K562 (cell line): Measurements from ENCODE around the gene ZEB2. TPM values are rescaled to one million over a fixed set of nuclear protein-coding genes. Genes with fewer than 3 reads are reported as not detected.

Experiments used
- ATAC-seq: fragments of 200-7000 bp; cut with Tn5 transposase; 3 replicates; pipeline ENCODE4 v1.9.1; 2020; ENCODE audit warnings: moderate library complexity
- BruUV-seq: library from RNA; stranded (reverse); fragments of 400-500 nt; replicated peaks from 2 replicates; lab custom pipeline; 2021; lab: Mats Ljungman, UMichigan
- CTCF ChIA-PET: fragments of 300-600 bp; formaldehyde crosslinking; extraction: SDS; loops from one replicate; lab custom pipeline; 2021; ENCODE audit warnings: low intra/inter-chr PET ratio; lab: Yijun Ruan, JAX
- POLR2A ChIA-PET: fragments of 300-600, 350-650 bp; sonication (Branson Sonifier 250); formaldehyde crosslinking; extraction: SDS; loops from one replicate; lab custom pipeline; 2021; ENCODE audit warnings: antibody characterized with exemption, inconsistent platforms; lab: Yijun Ruan, JAX
- DNase-seq, 4 experiments: peaks; one replicate each; pipeline versions ENCODE4 v3.0.0 to v3.0.0-alpha.2; 2011 to 2018; ENCODE audit warnings: low spot score in 3 of 4, mixed read lengths in 3 of 4; ENCODE audit errors: extremely low read depth in 1 of 4
- FAIRE-seq: peaks from 2 replicates; lab custom pipeline; 2011; peaks lifted over from hg19 to GRCh38; lab: Jason Lieb, UNC
- H2AFZ ChIP-seq: 2 replicates; pipeline ENCODE4 v1.6.0; 2011; ENCODE audit warnings: low read depth, low read length, control low read depth, inconsistent platforms
- H3K27ac ChIP-seq: fragments of 200-600 bp; 3 replicates; pipeline ENCODE4 v1.8.0; 2011; ENCODE audit warnings: low read depth, mild to moderate bottlenecking, control low read depth, inconsistent platforms, low read length, moderate library complexity, mixed read lengths; ENCODE audit errors: extremely low read depth
- H3K27me3 ChIP-seq, 2 experiments: fragments of 300-600 bp in 1 of 2; 2 replicates in 1 of 2; 3 replicates in 1 of 2; pipeline versions ENCODE4 v1.6.0 to v1.8.0; 2011; ENCODE audit warnings: inconsistent platforms in 2 of 2, low read length in 2 of 2, mild to moderate bottlenecking in 1 of 2, mixed read lengths in 1 of 2, moderate library complexity in 1 of 2; ENCODE audit not compliant: control insufficient read depth in 2 of 2, insufficient read depth in 2 of 2
- H3K36me3 ChIP-seq: fragments of 300-600 bp; 3 replicates; pipeline ENCODE4 v1.8.0; 2011; ENCODE audit warnings: mild to moderate bottlenecking, low read length, inconsistent platforms; ENCODE audit not compliant: control insufficient read depth, insufficient read depth
- H3K4me1 ChIP-seq, 2 experiments: fragments of 200-600 bp in 1 of 2; replicated peaks in 1 of 2; 2 replicates in 1 of 2; 3 replicates in 1 of 2; pipeline versions ENCODE4 v1.5.1 to v1.8.0; 2011; ENCODE audit warnings: inconsistent platforms in 2 of 2, low read length in 2 of 2, mild to moderate bottlenecking in 1 of 2, mixed read lengths in 1 of 2, moderate library complexity in 1 of 2; ENCODE audit not compliant: control insufficient read depth in 2 of 2, insufficient read depth in 2 of 2
- H3K4me2 ChIP-seq: 2 replicates; pipeline ENCODE4 v1.6.1; 2011; ENCODE audit warnings: low read length, control low read depth, inconsistent platforms, mixed read lengths; ENCODE audit not compliant: insufficient read depth
- H3K4me3 ChIP-seq: fragments of 200-600 bp; sonication (generic), shearing (Covaris generic); 2 replicates; pipeline ENCODE4 v1.5.1; 2016; ENCODE audit warnings: control low read depth, inconsistent platforms
- H3K79me2 ChIP-seq: fragments of 200-600 bp; 3 replicates; pipeline ENCODE4 v1.8.0; 2011; ENCODE audit warnings: low read length, inconsistent platforms; ENCODE audit not compliant: control insufficient read depth, insufficient read depth
- H3K9ac ChIP-seq, 2 experiments: 2 replicates each; pipeline versions ENCODE4 v1.6.0 to v1.6.1; 2011; ENCODE audit warnings: low read depth in 2 of 2, low read length in 2 of 2, control low read depth in 1 of 2, inconsistent platforms in 1 of 2, mild to moderate bottlenecking in 1 of 2, mixed read lengths in 1 of 2; ENCODE audit not compliant: insufficient read depth in 1 of 2
- H3K9me1 ChIP-seq: one replicate; pipeline ENCODE4 v1.6.0; 2011; ENCODE audit warnings: inconsistent platforms, mild to moderate bottlenecking, low read length, moderate library complexity; ENCODE audit not compliant: control insufficient read depth, insufficient read depth
- H3K9me3 ChIP-seq: replicated peaks from 2 replicates; pipeline ENCODE4 v1.5.1; 2011; ENCODE audit warnings: low read depth, low read length, inconsistent platforms; ENCODE audit not compliant: control insufficient read depth, insufficient read depth
- H4K20me1 ChIP-seq: replicated peaks from 2 replicates; pipeline ENCODE4 v1.6.1; 2011; ENCODE audit warnings: low read length, inconsistent platforms, mixed read lengths; ENCODE audit not compliant: control insufficient read depth, insufficient read depth
- BCOR ChIP-seq: fragments of 450-650 bp; IDR thresholded peaks from 2 replicates; pipeline ENCODE4 v1.6.1; 2016
- NFE2 ChIP-seq: IDR thresholded peaks from 2 replicates; pipeline ENCODE4 v1.6.1; 2014; ENCODE audit warnings: antibody characterized with exemption, low read depth
- U2AF1 ChIP-seq: fragments of 200-400 bp; formaldehyde crosslinking; optimal IDR thresholded peaks from 2 replicates; pipeline ENCODE3; 2017; ENCODE audit warnings: mild to moderate bottlenecking, low read depth, low read length, moderate library complexity
- ZNF668 ChIP-seq: fragments of 250-450 bp; sonication (Bioruptor Pico); IDR thresholded peaks from 2 replicates; pipeline ENCODE4 v1.8.0; 2022; ENCODE audit warnings: mild to moderate bottlenecking, inconsistent platforms
- WGBS: fragments of 100-300 bp; shearing (Covaris generic); methylation state at CpG from one replicate; pipeline ENCODE4 v1.1.6; 2016; ENCODE audit warnings: low coverage, mixed read lengths; ENCODE audit not compliant: insufficient coverage; ENCODE audit errors: missing lambda C conversion rate; 5-methylcytosine and 5-hydroxymethylcytosine counted together
- in situ Hi-C: fragments of 300-500 bp; cut with MboI; formaldehyde crosslinking; loops from 4 replicates; pipeline ENCODE4 v1.15.0; 2018; ENCODE audit warnings: inconsistent platforms, mixed read lengths
- intact Hi-C: fragments of 100-400 bp; cut with micrococcal nuclease; formaldehyde crosslinking; loops from 2 replicates; pipeline ENCODE4 v1.14.2; 2022
- polyA plus RNA-seq, 8 experiments: library from polyadenylated mRNA; depleted of rRNA in 4 of 8; stranded (reverse) in 5 of 8; unstranded in 3 of 8; fragments of >200 nt; fragmentation: Nextera tagmentation in 2 of 8; fragmentation: Illumina TruSeq in 1 of 8; extraction: Ambion mirVana in 2 of 8; extraction: Trizol in 1 of 8; gene quantifications; 2 replicates each; pipeline versions ENCODE4 v1.2.1 to v1.2.3, GENCODE V29; 2011 to 2014; ENCODE audit warnings: inconsistent platforms in 1 of 8, missing spikeins in 1 of 8
- total RNA-seq, 7 experiments: library from RNA; depleted of rRNA in 6 of 7; stranded (reverse); fragments of >200 nt in 6 of 7; fragmentation: Illumina TruSeq in 2 of 7; extraction: Trizol in 2 of 7; gene quantifications; 2 replicates each; pipeline versions ENCODE4 v1.2.1 to v1.2.3, GENCODE V29; 2011 to 2021; ENCODE audit warnings: low replicate concordance in 1 of 7
- TF ChIP-seq, protein P1 (sequence below): fragments of 450-650 bp; IDR thresholded peaks from 2 replicates; pipeline ENCODE4 v1.6.1; 2018; ENCODE audit not compliant: partially characterized antibody
- TF ChIP-seq, protein P2 (sequence below): sonication (generic); IDR thresholded peaks from 2 replicates; pipeline ENCODE4 v1.6.1; 2016

Gene ZEB2
- total and polyA plus RNA-seq, 9 of the 15 experiments (the other 6 are each of a cell fraction or from before 2014, with no cell fraction given) = 15.1 to 113 (median 72.3) TPM

DNA sequence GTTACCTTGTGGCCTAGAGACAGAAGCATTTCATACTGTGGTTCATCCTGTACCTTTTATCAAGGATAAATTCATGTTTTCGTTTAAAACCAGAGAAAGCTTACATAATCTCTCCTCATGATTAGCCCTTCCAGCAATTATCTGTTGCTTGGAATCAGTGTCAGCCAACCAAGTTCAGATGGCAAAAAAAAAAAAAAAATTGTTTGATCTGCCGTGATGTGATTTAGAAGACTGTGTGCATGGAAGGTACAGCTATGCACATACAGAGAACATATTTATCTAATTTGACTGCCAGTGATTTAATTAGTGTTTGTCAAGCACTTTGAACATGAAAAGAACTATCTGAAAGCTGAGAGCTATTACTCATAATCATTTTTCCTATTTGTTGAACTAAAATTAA, 180.9 kb downstream of the ZEB2 start:
- Histone ChIP-seq H3K4me3 (no peak overlapping the region), H3K79me2 (no peaks in the 10 kb centered on the region), H3K4me2 (no peak overlapping the region), H3K27me3 (no peaks in the 10 kb centered on the region), H3K9me1 (no peaks in the 10 kb centered on the region), H3K9ac (no peak overlapping the region), H4K20me1 (no peaks in the 10 kb centered on the region), H3K9me3 (no peaks in the 10 kb centered on the region), H3K27ac (no peak overlapping the region), H3K36me3 (no peaks in the 10 kb centered on the region)
- ChIA-PET POLR2A (interaction anchor here (0.6 kb wide), 2 partner anchors 10 to 19 kb away, joined by 3 to 4 read pairs; no protein-coding TSS in a partner anchor), CTCF (no interaction called here)
- no TSS peak for BruUV-seq
- FAIRE-seq = no peak
- no peak for ATAC-seq
- intact Hi-C loops (no loop called here), in situ Hi-C loops (no loop called here)
- 62% methylated on average over 2 of the region's 2 CpGs for WGBS
- no peak for TF ChIP-seq ZNF668 (CRISPR knock-in tag)
- TF ChIP-seq NFE2 = peak; percentile 59; the same call in 1 of the 2 replicates
- TF ChIP-seq, all 486 proteins: peak for 1
- Histone ChIP-seq H2AFZ (no peak overlapping the region), H3K4me1 (no peaks in the 10 kb centered on the region)
- no peak for DNase-seq

DNA sequence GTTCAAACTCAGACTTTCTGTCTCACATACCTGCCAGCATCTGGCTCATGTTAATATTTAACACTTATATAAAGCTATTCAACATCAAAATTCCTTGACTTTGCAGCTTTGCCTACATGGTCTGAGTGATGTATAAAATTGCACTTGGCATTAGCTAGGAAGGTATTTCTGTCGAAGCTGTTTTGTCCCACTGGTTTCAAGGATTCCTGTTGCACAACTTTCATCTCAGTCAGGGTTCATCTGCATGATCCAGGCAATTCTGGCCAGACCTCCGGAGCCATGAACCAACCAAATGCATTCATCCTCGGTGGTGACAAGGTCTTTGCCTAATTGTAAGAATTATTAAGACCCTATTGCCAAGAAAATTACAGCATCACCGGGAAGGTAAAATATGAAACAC, 185.4 kb downstream of the ZEB2 start:
- ATAC-seq (no peak), DNase-seq (no peak), FAIRE-seq (no peak)
- H2AFZ ChIP-seq = peak overlapping the region; percentile 15; the same call in 1 of the 2 replicates
- peaks cover 8% of the 10 kb centered on the region; the same call in 2 of the 3 replicates for H3K36me3 ChIP-seq
- no peak overlapping the region for H3K4me3 ChIP-seq
- no peak overlapping the region for H3K9ac ChIP-seq
- TF ChIP-seq, protein P1, sequence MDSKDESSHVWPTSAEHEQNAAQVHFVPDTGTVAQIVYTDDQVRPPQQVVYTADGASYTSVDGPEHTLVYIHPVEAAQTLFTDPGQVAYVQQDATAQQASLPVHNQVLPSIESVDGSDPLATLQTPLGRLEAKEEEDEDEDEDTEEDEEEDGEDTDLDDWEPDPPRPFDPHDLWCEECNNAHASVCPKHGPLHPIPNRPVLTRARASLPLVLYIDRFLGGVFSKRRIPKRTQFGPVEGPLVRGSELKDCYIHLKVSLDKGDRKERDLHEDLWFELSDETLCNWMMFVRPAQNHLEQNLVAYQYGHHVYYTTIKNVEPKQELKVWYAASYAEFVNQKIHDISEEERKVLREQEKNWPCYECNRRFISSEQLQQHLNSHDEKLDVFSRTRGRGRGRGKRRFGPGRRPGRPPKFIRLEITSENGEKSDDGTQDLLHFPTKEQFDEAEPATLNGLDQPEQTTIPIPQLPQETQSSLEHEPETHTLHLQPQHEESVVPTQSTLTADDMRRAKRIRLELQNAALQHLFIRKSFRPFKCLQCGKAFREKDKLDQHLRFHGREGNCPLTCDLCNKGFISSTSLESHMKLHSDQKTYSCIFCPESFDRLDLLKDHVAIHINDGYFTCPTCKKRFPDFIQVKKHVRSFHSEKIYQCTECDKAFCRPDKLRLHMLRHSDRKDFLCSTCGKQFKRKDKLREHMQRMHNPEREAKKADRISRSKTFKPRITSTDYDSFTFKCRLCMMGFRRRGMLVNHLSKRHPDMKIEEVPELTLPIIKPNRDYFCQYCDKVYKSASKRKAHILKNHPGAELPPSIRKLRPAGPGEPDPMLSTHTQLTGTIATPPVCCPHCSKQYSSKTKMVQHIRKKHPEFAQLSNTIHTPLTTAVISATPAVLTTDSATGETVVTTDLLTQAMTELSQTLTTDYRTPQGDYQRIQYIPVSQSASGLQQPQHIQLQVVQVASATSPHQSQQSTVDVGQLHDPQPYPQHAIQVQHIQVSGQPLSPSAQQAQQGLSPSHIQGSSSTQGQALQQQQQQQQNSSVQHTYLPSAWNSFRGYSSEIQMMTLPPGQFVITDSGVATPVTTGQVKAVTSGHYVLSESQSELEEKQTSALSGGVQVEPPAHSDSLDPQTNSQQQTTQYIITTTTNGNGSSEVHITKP = no peak
- TF ChIP-seq U2AF1 (no peak), BCOR (peak; percentile 39; the same call in 1 of the 2 replicates)
- TF ChIP-seq, protein P2, sequence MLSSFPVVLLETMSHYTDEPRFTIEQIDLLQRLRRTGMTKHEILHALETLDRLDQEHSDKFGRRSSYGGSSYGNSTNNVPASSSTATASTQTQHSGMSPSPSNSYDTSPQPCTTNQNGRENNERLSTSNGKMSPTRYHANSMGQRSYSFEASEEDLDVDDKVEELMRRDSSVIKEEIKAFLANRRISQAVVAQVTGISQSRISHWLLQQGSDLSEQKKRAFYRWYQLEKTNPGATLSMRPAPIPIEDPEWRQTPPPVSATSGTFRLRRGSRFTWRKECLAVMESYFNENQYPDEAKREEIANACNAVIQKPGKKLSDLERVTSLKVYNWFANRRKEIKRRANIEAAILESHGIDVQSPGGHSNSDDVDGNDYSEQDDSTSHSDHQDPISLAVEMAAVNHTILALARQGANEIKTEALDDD = no peak
- peaks cover 6 to 9% of the 10 kb centered on the region in 2 experiments; a peak in 4 of 5 replicates for H3K4me1 ChIP-seq
- BruUV-seq = no TSS peak
- in situ Hi-C loops (no loop called here), intact Hi-C loops (loop anchor here (5.0 kb wide), 3 partner anchors 38 to 182 kb away; no protein-coding TSS in a partner anchor)
- no peak overlapping the region for H3K27ac ChIP-seq
- CTCF ChIA-PET = no interaction called here
- POLR2A ChIA-PET = no interaction called here
- H3K27me3 ChIP-seq = no peaks in the 10 kb centered on the region
- no peaks in the 10 kb centered on the region for H3K9me1 ChIP-seq
- H3K9me3 ChIP-seq = peaks cover 6% of the 10 kb centered on the region
- peaks cover 23% of the 10 kb centered on the region for H3K79me2 ChIP-seq
- H3K4me2 ChIP-seq = no peak overlapping the region
- WGBS = 75% methylated on average over 4 of the region's 4 CpGs
- no peaks in the 10 kb centered on the region for H4K20me1 ChIP-seq
